ENCODE data around the gene SYT1. TPM values are rescaled to one million over a fixed set of nuclear protein-coding genes. Genes with fewer than 3 reads are reported as not detected.
"Not testable (repeated sequence)": the region's sequence is repeated elsewhere in the genome, so short reads cannot be mapped to it uniquely, and the experiment has no call there.

Gene SYT1
- total RNA-seq, 1 experiment from 2014 or later = not detected

- DNase-seq (ENCODE audit: low read depth, low spot score) = no peak
- in situ Hi-C loops (cut with HindIII; ENCODE audit: low pct_unique_long_range_greater_than_20kb, low sequenced_read_pairs) = no loop called here
Observed at GRCh38 chr12:79203058-79203647, 338.6 kb downstream of the SYT1 start.

- in situ Hi-C loops (cut with HindIII; ENCODE audit: low pct_unique_long_range_greater_than_20kb, low sequenced_read_pairs) = no loop called here
Observed at GRCh38 chr12:79206871-79207270, 342.3 kb downstream of the SYT1 start.

GRCh38 chr12:79210403-79210802 lies 345.8 kb downstream of the SYT1 start:
- DNase-seq (ENCODE audit: low read depth, low spot score); in situ Hi-C loops (cut with HindIII; ENCODE audit: low pct_unique_long_range_greater_than_20kb, low sequenced_read_pairs): not testable (repeated sequence)

More at GRCh38 chr12:79206871-79207270, 342.3 kb downstream of the SYT1 start:
- no peak for DNase-seq (ENCODE audit: low read depth, low spot score)

- in situ Hi-C loops (cut with HindIII; ENCODE audit: low pct_unique_long_range_greater_than_20kb, low sequenced_read_pairs) = no loop called here
- DNase-seq (ENCODE audit: low read depth, low spot score) = no peak
Observed at GRCh38 chr12:79217306-79217705, 352.7 kb downstream of the SYT1 start.

GRCh38 chr12:79223210-79223609 lies 358.6 kb downstream of the SYT1 start:
- no peak for DNase-seq (ENCODE audit: low read depth, low spot score)
- in situ Hi-C loops (cut with HindIII; ENCODE audit: low pct_unique_long_range_greater_than_20kb, low sequenced_read_pairs) = no loop called here

GRCh38 chr12:79223761-79224160 lies 359.2 kb downstream of the SYT1 start:
- no peak for DNase-seq (ENCODE audit: low read depth, low spot score)
- in situ Hi-C loops (cut with HindIII; ENCODE audit: low pct_unique_long_range_greater_than_20kb, low sequenced_read_pairs) = no loop called here

GRCh38 chr12:79227091-79227490 lies 362.5 kb downstream of the SYT1 start:
- in situ Hi-C loops (cut with HindIII; ENCODE audit: low pct_unique_long_range_greater_than_20kb, low sequenced_read_pairs) = no loop called here
- no peak for DNase-seq (ENCODE audit: low read depth, low spot score)

GRCh38 chr12:79227646-79228045 lies 363.1 kb downstream of the SYT1 start:
- in situ Hi-C loops (cut with HindIII; ENCODE audit: low pct_unique_long_range_greater_than_20kb, low sequenced_read_pairs) = no loop called here
- DNase-seq (ENCODE audit: low read depth, low spot score) = no peak

- no peak for DNase-seq (ENCODE audit: low read depth, low spot score)
- in situ Hi-C loops (cut with HindIII; ENCODE audit: low pct_unique_long_range_greater_than_20kb, low sequenced_read_pairs) = no loop called here
Observed at GRCh38 chr12:79233341-79233781, 368.8 kb downstream of the SYT1 start.

GRCh38 chr12:79236920-79237319 lies 372.3 kb downstream of the SYT1 start:
- in situ Hi-C loops (cut with HindIII; ENCODE audit: low pct_unique_long_range_greater_than_20kb, low sequenced_read_pairs) = no loop called here
- DNase-seq (ENCODE audit: low read depth, low spot score) = no peak

- DNase-seq (ENCODE audit: low read depth, low spot score) = no peak
- in situ Hi-C loops (cut with HindIII; ENCODE audit: low pct_unique_long_range_greater_than_20kb, low sequenced_read_pairs) = no loop called here
Observed at GRCh38 chr12:79238246-79238645, 373.7 kb downstream of the SYT1 start.

- in situ Hi-C loops (cut with HindIII; ENCODE audit: low pct_unique_long_range_greater_than_20kb, low sequenced_read_pairs) = no loop called here
- no peak for DNase-seq (ENCODE audit: low read depth, low spot score)
Observed at GRCh38 chr12:79247494-79247893, 382.9 kb downstream of the SYT1 start.

GRCh38 chr12:79250186-79250585 lies 385.6 kb downstream of the SYT1 start:
- in situ Hi-C loops (cut with HindIII; ENCODE audit: low pct_unique_long_range_greater_than_20kb, low sequenced_read_pairs) = no loop called here
- no peak for DNase-seq (ENCODE audit: low read depth, low spot score)

- in situ Hi-C loops (cut with HindIII; ENCODE audit: low pct_unique_long_range_greater_than_20kb, low sequenced_read_pairs) = no loop called here
- no peak for DNase-seq (ENCODE audit: low read depth, low spot score)
Observed at GRCh38 chr12:79250960-79251755, 386.6 kb downstream of the SYT1 start.

GRCh38 chr12:79252358-79253075 lies 387.9 kb downstream of the SYT1 start:
- in situ Hi-C loops (cut with HindIII; ENCODE audit: low pct_unique_long_range_greater_than_20kb, low sequenced_read_pairs) = no loop called here
- no peak for DNase-seq (ENCODE audit: low read depth, low spot score)

GRCh38 chr12:79255288-79255687 lies 390.7 kb downstream of the SYT1 start:
- DNase-seq (ENCODE audit: low read depth, low spot score) = no peak
- in situ Hi-C loops (cut with HindIII; ENCODE audit: low pct_unique_long_range_greater_than_20kb, low sequenced_read_pairs) = no loop called here

GRCh38 chr12:79260923-79261322 lies 396.3 kb downstream of the SYT1 start:
- in situ Hi-C loops (cut with HindIII; ENCODE audit: low pct_unique_long_range_greater_than_20kb, low sequenced_read_pairs) = no loop called here
- DNase-seq (ENCODE audit: low read depth, low spot score) = no peak

GRCh38 chr12:79262938-79263337 lies 398.4 kb downstream of the SYT1 start:
- DNase-seq (ENCODE audit: low read depth, low spot score) = no peak
- in situ Hi-C loops (cut with HindIII; ENCODE audit: low pct_unique_long_range_greater_than_20kb, low sequenced_read_pairs) = no loop called here

Measured in SK-MEL-5 (cell line).